ENCODE data around the gene CAMTA1. TPM values are rescaled to one million over a fixed set of nuclear protein-coding genes. Genes with fewer than 3 reads are reported as not detected.
A peak's percentile ranks its signal among the peaks of the same experiment; 100 is the strongest.

The CAMTA1 gene
- total and polyA plus RNA-seq, 4 donors: 48.1 to 140 (median 52.3) TPM

GRCh38 chr1:7670334-7671145 is 885.3 kb downstream of the CAMTA1 start:
- no peak for TF ChIP-seq CTCF (IDR thresholded peaks at IDR 0.05; ENCODE audit: control extremely low read depth, extremely low read depth)
- WGBS, 2 donors: 75 to 78% methylated on average over 15 of the region's 15 CpGs

GRCh38 chr1:7671146-7671465 is 885.9 kb downstream of the CAMTA1 start:
- no peak for TF ChIP-seq CTCF (IDR thresholded peaks at IDR 0.05; ENCODE audit: control extremely low read depth, extremely low read depth)

More at GRCh38 chr1:7670334-7671145, 885.3 kb downstream of the CAMTA1 start:
- Histone ChIP-seq H3K9me3 (ENCODE audit: control insufficient read depth in 4 of 4, insufficient read depth in 3 of 4, low read length in 3 of 4) (no peaks in the 10 kb centered on the region), H3K27ac (ENCODE audit: low read depth in 1 of 2, low read length in 1 of 2) (no peak overlapping the region), H3K9ac (ENCODE audit: insufficient read depth in 1 of 2, low read length in 2 of 2) (no peak overlapping the region), H3K4me3 (no peak overlapping the region), H3K4me1 (ENCODE audit: control insufficient read depth in 5 of 5, insufficient read depth in 5 of 5, low read length in 5 of 5) (peaks cover 0 to 6% (median 0%) of the 10 kb centered on the region in 5 donors), H3K27me3 (ENCODE audit: control insufficient read depth in 3 of 3, insufficient read depth in 3 of 3, low read length in 2 of 3) (no peaks in the 10 kb centered on the region), H3K36me3 (ENCODE audit: control insufficient read depth in 4 of 4, insufficient read depth in 4 of 4, low read length in 4 of 4) (no peaks in the 10 kb centered on the region)
- ATAC-seq (ENCODE audit: insufficient read depth, low FRiP score) (no peak), DNase-seq (peak in 1 of 3 donors; percentile 19)

GRCh38 chr1:7671676-7672075 is 886.4 kb downstream of the CAMTA1 start:
- DNase-seq: no peak
- WGBS, 2 donors: 85 to 95% methylated on average over 5 of the region's 5 CpGs
- Histone ChIP-seq H3K9me3 (ENCODE audit: control insufficient read depth in 4 of 4, insufficient read depth in 3 of 4, low read length in 3 of 4) (no peaks in the 10 kb centered on the region), H3K27ac (ENCODE audit: low read depth in 1 of 2, low read length in 1 of 2) (no peak overlapping the region), H3K4me1 (ENCODE audit: control insufficient read depth in 5 of 5, insufficient read depth in 5 of 5, low read length in 5 of 5) (peaks cover 0 to 6% (median 0%) of the 10 kb centered on the region in 5 donors), H3K4me3 (no peak overlapping the region), H3K27me3 (ENCODE audit: control insufficient read depth in 3 of 3, insufficient read depth in 3 of 3, low read length in 2 of 3) (no peaks in the 10 kb centered on the region), H3K9ac (ENCODE audit: insufficient read depth in 1 of 2, low read length in 2 of 2) (no peak overlapping the region), H3K36me3 (ENCODE audit: control insufficient read depth in 4 of 4, insufficient read depth in 4 of 4, low read length in 4 of 4) (no peaks in the 10 kb centered on the region)
- no peak for ATAC-seq (ENCODE audit: insufficient read depth, low FRiP score)
- TF ChIP-seq CTCF (IDR thresholded peaks at IDR 0.05; ENCODE audit: control extremely low read depth, extremely low read depth): no peak

More at GRCh38 chr1:7671146-7671465, 885.9 kb downstream of the CAMTA1 start:
- Histone ChIP-seq H3K27ac (ENCODE audit: low read depth in 1 of 2, low read length in 1 of 2) (no peak overlapping the region), H3K9me3 (ENCODE audit: control insufficient read depth in 4 of 4, insufficient read depth in 3 of 4, low read length in 3 of 4) (no peaks in the 10 kb centered on the region), H3K4me3 (no peak overlapping the region), H3K27me3 (ENCODE audit: control insufficient read depth in 3 of 3, insufficient read depth in 3 of 3, low read length in 2 of 3) (no peaks in the 10 kb centered on the region), H3K9ac (ENCODE audit: insufficient read depth in 1 of 2, low read length in 2 of 2) (no peak overlapping the region), H3K4me1 (ENCODE audit: control insufficient read depth in 5 of 5, insufficient read depth in 5 of 5, low read length in 5 of 5) (peaks cover 0 to 6% (median 0%) of the 10 kb centered on the region in 5 donors), H3K36me3 (ENCODE audit: control insufficient read depth in 4 of 4, insufficient read depth in 4 of 4, low read length in 4 of 4) (no peaks in the 10 kb centered on the region)
- WGBS, 2 donors: 96% methylated on average over 11 of the region's 11 CpGs
- no peak for ATAC-seq (ENCODE audit: insufficient read depth, low FRiP score)
- DNase-seq: no peak

All from lung (tissue), 12 donors.